Measurements from ENCODE around the gene FNTB. TPM values are rescaled to one million over a fixed set of nuclear protein-coding genes. Genes with fewer than 3 reads are reported as not detected.

The FNTB gene, protein sequence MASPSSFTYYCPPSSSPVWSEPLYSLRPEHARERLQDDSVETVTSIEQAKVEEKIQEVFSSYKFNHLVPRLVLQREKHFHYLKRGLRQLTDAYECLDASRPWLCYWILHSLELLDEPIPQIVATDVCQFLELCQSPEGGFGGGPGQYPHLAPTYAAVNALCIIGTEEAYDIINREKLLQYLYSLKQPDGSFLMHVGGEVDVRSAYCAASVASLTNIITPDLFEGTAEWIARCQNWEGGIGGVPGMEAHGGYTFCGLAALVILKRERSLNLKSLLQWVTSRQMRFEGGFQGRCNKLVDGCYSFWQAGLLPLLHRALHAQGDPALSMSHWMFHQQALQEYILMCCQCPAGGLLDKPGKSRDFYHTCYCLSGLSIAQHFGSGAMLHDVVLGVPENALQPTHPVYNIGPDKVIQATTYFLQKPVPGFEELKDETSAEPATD
- 26.2 TPM for polyA plus RNA-seq
- long read RNA-seq, donor 1, partial matches to known transcripts, result 0 of 3 reads
- long read RNA-seq, donor 1, other reads (novel, unspliced or antisense), result 0 of 3 reads
- long read RNA-seq, donor 2, transcript FNTB-201 (12 exons, 2,834 nt), result major isoform, 6 of 6 reads
- long read RNA-seq, donor 2, partial matches to known transcripts, result 0 of 6 reads
- long read RNA-seq, donor 2, other reads (novel, unspliced or antisense), result 0 of 6 reads
- long read RNA-seq, donor 3, result 0 reads
- long read RNA-seq, donor 4, result 0 reads
- long read RNA-seq, donor 5, result 0 reads
- long read RNA-seq, donor 6, partial matches to known transcripts, result 0 of 6 reads
- long read RNA-seq, donor 6, other reads (novel, unspliced or antisense), result 0 of 6 reads
- long read RNA-seq, donor 7, partial matches to known transcripts, result 0 of 2 reads
- long read RNA-seq, donor 7, other reads (novel, unspliced or antisense), result 0 of 2 reads
- long read RNA-seq, donor 8, partial matches to known transcripts, result 0 of 8 reads
- long read RNA-seq, donor 8, other reads (novel, unspliced or antisense), result 0 of 8 reads
- long read RNA-seq, donor 9, transcript FNTB-201 (12 exons, 2,834 nt), result major isoform, 5 of 7 reads
- long read RNA-seq, donor 9, partial matches to known transcripts, result 0 of 7 reads
- long read RNA-seq, donor 9, other reads (novel, unspliced or antisense), result 0 of 7 reads
- long read RNA-seq, donor 10, partial matches to known transcripts, result 6 of 11 reads
- long read RNA-seq, donor 10, other reads (novel, unspliced or antisense), result 0 of 11 reads
- long read RNA-seq, donor 11, partial matches to known transcripts, result 0 of 4 reads
- long read RNA-seq, donor 11, other reads (novel, unspliced or antisense), result 0 of 4 reads

DNA sequence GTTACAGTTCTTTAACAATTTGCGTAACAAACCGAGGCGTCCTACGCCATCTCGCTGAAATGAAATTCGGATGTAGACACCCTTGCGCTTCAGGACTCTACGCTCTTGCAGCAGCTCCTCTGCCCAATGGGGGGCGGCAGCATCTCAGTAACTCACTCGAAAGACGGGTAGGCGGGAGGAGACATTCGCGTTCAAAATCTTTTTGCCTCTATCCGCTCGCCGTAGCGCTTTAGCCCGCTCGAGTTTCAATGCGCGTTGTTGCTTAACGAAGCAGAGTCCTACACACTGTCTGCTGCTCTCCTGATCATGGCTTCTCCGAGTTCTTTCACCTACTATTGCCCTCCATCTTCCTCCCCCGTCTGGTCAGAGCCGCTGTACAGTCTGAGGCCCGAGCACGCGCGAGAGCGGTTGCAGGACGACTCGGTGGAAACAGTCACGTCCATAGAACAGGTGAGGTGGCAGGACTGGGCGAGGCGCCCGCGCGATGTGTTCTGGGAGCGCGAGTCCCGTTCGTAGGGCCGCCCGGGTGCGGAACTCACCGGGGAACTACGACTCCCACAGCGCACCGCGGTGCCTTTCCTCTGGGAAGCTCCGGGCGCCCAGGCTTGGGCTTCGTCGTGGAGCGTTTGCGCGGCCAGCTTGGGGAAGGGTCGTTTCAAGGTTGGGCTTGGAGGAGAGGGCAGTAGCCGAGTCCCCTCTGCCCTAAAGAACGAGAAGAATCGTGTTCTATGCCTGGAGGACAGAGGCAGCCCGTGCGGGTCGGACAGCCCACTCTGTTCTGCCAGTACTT lies at the start of gene FNTB:
TSS of gene FNTB (plus strand) at position 248 of the 790 bp plus-strand sequence. CDS start at position 307, 59 bp downstream.
- no CpG with 5 or more reads among the region's 65 CpGs for WGBS (ENCODE audit: insufficient coverage, low lambda C conversion rate)
- Histone ChIP-seq H3K4me3 (ENCODE audit: low read length) (peak within 1 kb of the TSS; percentile 71), H3K27me3 (ENCODE audit: control insufficient read depth, insufficient read depth, low read length) (no peaks in the 10 kb centered on the region), H3K36me3 (ENCODE audit: control insufficient read depth, insufficient read depth, low read length) (no peaks in the 10 kb centered on the region), H3K9me3 (ENCODE audit: control insufficient read depth, low read depth, low read length) (no peaks in the 10 kb centered on the region), H3K4me1 (ENCODE audit: control insufficient read depth, insufficient read depth, low read length) (peaks cover 5% of the 10 kb centered on the region), H3K27ac (ENCODE audit: low read length) (peak within 1 kb of the TSS; percentile 92)
- peak; percentile 93 to 99 for DNase-seq

GRCh38 chr14:64937171-64937820 lies 49.4 kb upstream of the FNTB start:
- Histone ChIP-seq H3K4me1 (ENCODE audit: control insufficient read depth, insufficient read depth, low read length) (peaks cover 30% of the 10 kb centered on the region), H3K36me3 (ENCODE audit: control insufficient read depth, insufficient read depth, low read length) (peaks cover 22% of the 10 kb centered on the region)
- no peak for DNase-seq

GRCh38 chr14:64937821-64938193 lies 48.9 kb upstream of the FNTB start:
- no peak for DNase-seq
- H3K9me3 ChIP-seq (ENCODE audit: control insufficient read depth, low read depth, low read length), result peaks cover 2% of the 10 kb centered on the region
- H3K4me3 ChIP-seq (ENCODE audit: low read length), result no peak overlapping the region
- peaks cover 35% of the 10 kb centered on the region for H3K4me1 ChIP-seq (ENCODE audit: control insufficient read depth, insufficient read depth, low read length)
- no peaks in the 10 kb centered on the region for H3K27me3 ChIP-seq (ENCODE audit: control insufficient read depth, insufficient read depth, low read length)
- H3K36me3 ChIP-seq (ENCODE audit: control insufficient read depth, insufficient read depth, low read length), result peaks cover 19% of the 10 kb centered on the region
- no CpG with 5 or more reads among the region's 1 CpG for WGBS (ENCODE audit: insufficient coverage, low lambda C conversion rate)
- peak overlapping the region; percentile 36 for H3K27ac ChIP-seq (ENCODE audit: low read length)

More at GRCh38 chr14:64937171-64937820, 49.4 kb upstream of the FNTB start:
- Histone ChIP-seq H3K27me3 (ENCODE audit: control insufficient read depth, insufficient read depth, low read length) (no peaks in the 10 kb centered on the region), H3K9me3 (ENCODE audit: control insufficient read depth, low read depth, low read length) (no peaks in the 10 kb centered on the region), H3K27ac (ENCODE audit: low read length) (no peak overlapping the region), H3K4me3 (ENCODE audit: low read length) (no peak overlapping the region)
- no CpG with 5 or more reads among the region's 1 CpG for WGBS (ENCODE audit: insufficient coverage, low lambda C conversion rate)

DNA sequence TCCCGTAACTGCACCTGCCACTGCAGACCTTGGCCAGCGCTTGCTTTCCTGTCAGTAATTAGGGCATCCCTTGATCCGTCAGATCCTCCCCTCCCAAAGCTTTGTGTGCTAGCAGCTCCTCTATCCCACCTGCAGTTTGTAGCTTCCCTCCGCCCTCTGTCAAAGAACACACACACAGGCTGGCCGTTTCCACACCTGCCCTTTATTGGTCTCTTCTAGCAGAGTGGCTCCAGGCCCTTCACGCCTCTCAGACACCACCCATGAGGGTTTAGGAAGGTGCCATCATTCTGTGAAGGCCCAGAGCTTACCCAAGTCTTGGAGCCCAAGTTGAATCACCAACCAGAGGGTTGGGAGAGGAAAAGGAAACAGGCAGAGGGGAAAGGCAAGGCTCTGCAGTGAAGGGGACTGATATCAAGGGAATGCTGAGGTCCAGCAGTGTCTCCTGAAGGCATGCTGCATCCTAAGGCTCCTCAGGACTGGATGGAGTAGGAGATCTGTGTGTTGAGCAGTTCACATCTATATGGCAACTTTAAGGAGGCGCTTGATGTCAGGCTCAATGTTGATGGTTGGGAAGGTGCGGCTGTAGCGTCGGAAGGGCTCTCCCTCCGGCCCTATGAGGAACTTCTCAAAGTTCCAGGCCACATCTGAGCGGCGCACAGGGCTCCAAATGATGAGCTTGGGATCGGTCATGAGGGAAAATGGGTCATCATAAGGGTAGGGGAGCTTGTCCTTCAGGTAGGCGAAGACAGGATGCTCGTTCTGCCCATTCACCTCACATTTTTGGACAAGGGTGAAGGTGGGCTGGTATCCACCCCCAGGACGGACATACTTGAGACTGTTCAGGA lies 47.5 kb upstream of the FNTB start:
- H3K4me1 ChIP-seq (ENCODE audit: control insufficient read depth, insufficient read depth, low read length), result peaks cover 49% of the 10 kb centered on the region
- H3K36me3 ChIP-seq (ENCODE audit: control insufficient read depth, insufficient read depth, low read length), result peaks cover 10% of the 10 kb centered on the region
- WGBS (ENCODE audit: insufficient coverage, low lambda C conversion rate), result 93% methylated on average over 3 of the region's 17 CpGs
- no peak overlapping the region for H3K4me3 ChIP-seq (ENCODE audit: low read length)
- H3K9me3 ChIP-seq (ENCODE audit: control insufficient read depth, low read depth, low read length), result peaks cover 2% of the 10 kb centered on the region
- DNase-seq, result no peak
- H3K27me3 ChIP-seq (ENCODE audit: control insufficient read depth, insufficient read depth, low read length), result no peaks in the 10 kb centered on the region
- H3K27ac ChIP-seq (ENCODE audit: low read length), result peak overlapping the region; percentile 33

DNA sequence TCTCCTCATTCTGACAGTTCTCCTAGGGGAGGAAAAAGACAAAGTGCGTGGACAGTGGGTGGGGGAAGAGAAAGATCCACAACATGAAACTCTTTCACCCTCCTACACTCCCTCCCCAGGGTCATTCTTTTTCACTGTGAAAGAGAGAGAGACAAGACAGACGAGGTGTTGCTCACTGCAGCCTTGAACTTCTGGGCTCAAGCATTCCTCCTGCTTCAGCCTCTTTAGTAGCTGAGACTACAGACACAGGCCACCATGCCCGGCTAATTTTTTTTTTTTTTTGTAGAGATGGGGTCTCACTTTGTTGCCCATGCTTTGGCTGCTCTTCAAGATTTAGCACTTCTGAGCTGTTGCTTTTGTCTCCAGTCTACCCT lies 46.9 kb upstream of the FNTB start:
- Histone ChIP-seq H3K27me3 (ENCODE audit: control insufficient read depth, insufficient read depth, low read length) (no peaks in the 10 kb centered on the region), H3K36me3 (ENCODE audit: control insufficient read depth, insufficient read depth, low read length) (peaks cover 6% of the 10 kb centered on the region), H3K4me3 (ENCODE audit: low read length) (no peak overlapping the region), H3K27ac (ENCODE audit: low read length) (peak overlapping the region; percentile 33), H3K4me1 (ENCODE audit: control insufficient read depth, insufficient read depth, low read length) (peaks cover 54% of the 10 kb centered on the region), H3K9me3 (ENCODE audit: control insufficient read depth, low read depth, low read length) (peaks cover 2% of the 10 kb centered on the region)
- DNase-seq, result no peak
- WGBS (ENCODE audit: insufficient coverage, low lambda C conversion rate), result no CpG with 5 or more reads among the region's 3 CpGs

DNA sequence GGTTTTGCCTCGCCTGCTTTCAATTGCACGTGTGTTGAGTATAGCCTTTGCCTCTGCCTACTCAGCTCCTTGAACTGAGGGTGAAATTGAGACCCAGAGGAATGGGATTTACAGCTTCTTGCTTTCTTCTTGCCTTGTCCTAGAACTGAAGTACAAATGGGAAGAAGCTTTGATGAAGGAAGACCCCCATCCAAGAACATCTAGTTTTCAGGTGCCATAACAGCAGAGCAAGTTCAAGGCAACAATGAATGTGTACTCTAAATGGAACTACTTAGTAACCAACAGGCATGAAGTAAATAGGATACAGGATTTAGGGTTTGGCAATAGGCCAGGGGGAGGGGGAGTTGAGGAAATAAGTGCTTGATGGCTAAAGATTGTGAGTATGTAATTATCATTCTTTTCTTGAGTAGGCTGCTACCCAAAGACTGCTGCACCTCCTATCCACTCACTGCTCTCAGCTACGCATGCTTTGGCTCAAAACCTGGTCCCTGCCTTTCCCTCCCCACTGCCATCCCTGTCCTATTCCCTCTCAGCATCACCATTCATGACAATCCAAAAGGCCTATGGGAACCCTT lies 46.3 kb upstream of the FNTB start:
- no peak overlapping the region for H3K4me3 ChIP-seq (ENCODE audit: low read length)
- H3K4me1 ChIP-seq (ENCODE audit: control insufficient read depth, insufficient read depth, low read length), result peaks cover 54% of the 10 kb centered on the region
- H3K9me3 ChIP-seq (ENCODE audit: control insufficient read depth, low read depth, low read length), result peaks cover 2% of the 10 kb centered on the region
- no peak for DNase-seq
- WGBS (ENCODE audit: insufficient coverage, low lambda C conversion rate), result no CpG with 5 or more reads among the region's 3 CpGs
- peaks cover 10% of the 10 kb centered on the region for H3K36me3 ChIP-seq (ENCODE audit: control insufficient read depth, insufficient read depth, low read length)
- H3K27ac ChIP-seq (ENCODE audit: low read length), result peak overlapping the region; percentile 33
- H3K27me3 ChIP-seq (ENCODE audit: control insufficient read depth, insufficient read depth, low read length), result no peaks in the 10 kb centered on the region

GRCh38 chr14:64942531-64943111 lies 44.1 kb upstream of the FNTB start, which contains the start of gene GPX2:
Gene GPX2, minus strand, starts transcription at chr14:64942745. Its CDS starts 19 bp downstream, at chr14:64942726.
- Histone ChIP-seq H3K27ac (ENCODE audit: low read length) (peak within 1 kb of the TSS; percentile 78), H3K36me3 (ENCODE audit: control insufficient read depth, insufficient read depth, low read length) (peaks cover 22% of the 10 kb centered on the region), H3K9me3 (ENCODE audit: control insufficient read depth, low read depth, low read length) (peaks cover 2% of the 10 kb centered on the region), H3K4me1 (ENCODE audit: control insufficient read depth, insufficient read depth, low read length) (peaks cover 53% of the 10 kb centered on the region), H3K27me3 (ENCODE audit: control insufficient read depth, insufficient read depth, low read length) (no peaks in the 10 kb centered on the region), H3K4me3 (ENCODE audit: low read length) (peak within 1 kb of the TSS; percentile 34)
- no CpG with 5 or more reads among the region's 13 CpGs for WGBS (ENCODE audit: insufficient coverage, low lambda C conversion rate)
- peak; percentile 77 to 92 for DNase-seq

DNA sequence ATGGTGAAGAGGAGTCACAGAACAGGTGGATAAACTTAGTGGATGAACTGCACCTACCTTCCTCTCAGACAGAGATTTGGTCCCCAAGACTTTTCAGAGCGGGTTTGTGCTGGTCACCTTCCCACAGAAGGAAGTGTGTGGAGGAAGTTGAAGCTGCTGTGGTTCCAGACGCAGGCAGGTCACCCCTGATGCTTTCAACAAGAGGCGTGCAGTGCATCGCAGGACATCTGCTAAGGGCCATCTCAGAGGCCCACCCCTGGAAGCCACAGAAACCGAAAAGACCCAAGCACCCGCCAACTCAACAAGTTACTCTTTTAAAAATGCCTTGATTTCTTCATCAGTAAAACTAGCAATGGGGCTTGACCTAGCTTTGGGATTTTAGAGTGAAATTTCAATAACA lies 43.1 kb upstream of the FNTB start:
- no peaks in the 10 kb centered on the region for H3K27me3 ChIP-seq (ENCODE audit: control insufficient read depth, insufficient read depth, low read length)
- peak overlapping the region; percentile 78 for H3K27ac ChIP-seq (ENCODE audit: low read length)
- DNase-seq, result no peak
- no CpG with 5 or more reads among the region's 6 CpGs for WGBS (ENCODE audit: insufficient coverage, low lambda C conversion rate)
- no peak overlapping the region for H3K4me3 ChIP-seq (ENCODE audit: low read length)
- H3K9me3 ChIP-seq (ENCODE audit: control insufficient read depth, low read depth, low read length), result peaks cover 2% of the 10 kb centered on the region
- peaks cover 31% of the 10 kb centered on the region for H3K36me3 ChIP-seq (ENCODE audit: control insufficient read depth, insufficient read depth, low read length)
- peaks cover 62% of the 10 kb centered on the region for H3K4me1 ChIP-seq (ENCODE audit: control insufficient read depth, insufficient read depth, low read length)
